Keratinocyte (primary cell): ENCODE results near the gene CD2. TPM values are rescaled to one million over a fixed set of nuclear protein-coding genes. Genes with fewer than 3 reads are reported as not detected.

Source experiments
- DNase-seq: peaks from one replicate; pipeline ENCODE4 v3.0.0-alpha.2; 2011; ENCODE audit warnings: low read depth, missing footprints, low spot score
- FAIRE-seq: peaks from 2 replicates; lab custom pipeline; 2011; peaks lifted over from hg19 to GRCh38; lab: Jason Lieb, UNC
- H2AFZ ChIP-seq: 2 replicates; pipeline ENCODE4 v1.6.0; 2012; ENCODE audit warnings: low read length, control low read depth, inconsistent platforms; ENCODE audit not compliant: control insufficient read depth
- H3K27ac ChIP-seq: 2 replicates; pipeline ENCODE4 v1.5.1; 2011; ENCODE audit warnings: low read length; ENCODE audit not compliant: control insufficient read depth, insufficient read depth
- H3K27me3 ChIP-seq: 3 replicates; pipeline ENCODE4 v1.6.0; 2011; ENCODE audit warnings: low read length; ENCODE audit not compliant: control insufficient read depth, insufficient read depth; ENCODE audit errors: extremely low read depth
- H3K36me3 ChIP-seq, 2 experiments: 2 replicates in 1 of 2; 3 replicates in 1 of 2; pipeline ENCODE4 v1.5.1; 2011; ENCODE audit warnings: low read length in 2 of 2, mild to moderate bottlenecking in 1 of 2; ENCODE audit not compliant: control insufficient read depth in 2 of 2, insufficient read depth in 2 of 2; ENCODE audit errors: extremely low read depth in 1 of 2
- H3K4me1 ChIP-seq: 3 replicates; pipeline ENCODE4 v1.5.1; 2011; ENCODE audit warnings: low read length; ENCODE audit not compliant: control insufficient read depth, insufficient read depth; ENCODE audit errors: extremely low read depth
- H3K4me2 ChIP-seq: 3 replicates; pipeline ENCODE4 v1.6.0; 2011; ENCODE audit warnings: low read depth, low read length; ENCODE audit not compliant: control insufficient read depth, insufficient read depth; ENCODE audit errors: extremely low read depth
- H3K4me3 ChIP-seq, 3 experiments: fragments of 200-600 bp in 1 of 3; sonication (generic) in 1 of 3; 2 replicates in 2 of 3; 3 replicates in 1 of 3; pipeline ENCODE4 v1.5.1; 2011 to 2016; ENCODE audit warnings: low read length in 3 of 3, mild to moderate bottlenecking in 3 of 3, control low read depth in 2 of 3, inconsistent platforms in 1 of 3, low read depth in 1 of 3, mixed read lengths in 1 of 3, mixed run types in 1 of 3, moderate library complexity in 1 of 3; ENCODE audit not compliant: control insufficient read depth in 2 of 3, insufficient read depth in 2 of 3; ENCODE audit errors: extremely low read depth in 1 of 3
- H3K79me2 ChIP-seq: 2 replicates; pipeline ENCODE4 v1.6.0; 2012; ENCODE audit warnings: low read length; ENCODE audit not compliant: control insufficient read depth, insufficient read depth
- H3K9ac ChIP-seq: 3 replicates; pipeline ENCODE4 v1.6.0; 2011; ENCODE audit warnings: low read length; ENCODE audit not compliant: control insufficient read depth, insufficient read depth; ENCODE audit errors: extremely low read depth
- H3K9me1 ChIP-seq: 3 replicates; pipeline ENCODE4 v1.6.0; 2011; ENCODE audit warnings: low read length; ENCODE audit not compliant: control insufficient read depth, insufficient read depth; ENCODE audit errors: extremely low read depth
- H3K9me3 ChIP-seq: 2 replicates; pipeline ENCODE4 v1.5.1; 2012; ENCODE audit warnings: low read depth, low read length; ENCODE audit not compliant: control insufficient read depth
- H4K20me1 ChIP-seq: 3 replicates; pipeline ENCODE4 v1.6.0; 2011; ENCODE audit warnings: low read length; ENCODE audit not compliant: control insufficient read depth, insufficient read depth; ENCODE audit errors: extremely low read depth
- EZH2 ChIP-seq: IDR thresholded peaks from one replicate; pipeline ENCODE4 v1.6.1; 2012; ENCODE audit warnings: inconsistent platforms, mild to moderate bottlenecking, low read length, moderate library complexity
- dilution Hi-C: fragments of 300-500 bp; cut with MboI; formaldehyde crosslinking; loops from one replicate; pipeline ENCODE4 v1.7.0; 2020; ENCODE audit warnings: low sequenced_read_pairs; ENCODE audit not compliant: extremely low pct_ligation_motif_present
- polyA plus RNA-seq, 5 experiments: library from polyadenylated mRNA; depleted of rRNA in 3 of 5; stranded (reverse) in 3 of 5; stranded (forward) in 1 of 5; unstranded in 1 of 5; fragments of >200 nt; gene quantifications; 1 replicate in 1 of 5; 2 replicates in 3 of 5; 3 replicates in 1 of 5; pipeline versions ENCODE4 v1.2.1 to v1.2.3, GENCODE V29; 2011 to 2012; ENCODE audit warnings: missing spikeins in 2 of 5, low read depth in 1 of 5, low replicate concordance in 1 of 5
- TF ChIP-seq, protein P1 (sequence below), 3 experiments: IDR thresholded peaks in 1 of 3; conservative IDR thresholded peaks in 1 of 3; optimal IDR thresholded peaks in 1 of 3; 2 replicates in 2 of 3; 3 replicates in 1 of 3; pipeline versions ENCODE3 to v1.5.1; 2011; ENCODE audit warnings: low read length in 3 of 3, mild to moderate bottlenecking in 3 of 3, moderate library complexity in 2 of 3, control low read depth in 1 of 3, inconsistent platforms in 1 of 3; ENCODE audit not compliant: insufficient read depth in 2 of 3; ENCODE audit errors: extremely low read depth in 1 of 3

Gene CD2
- polyA plus RNA-seq, 1 donor (not counting 4 experiments of a cell fraction or from before 2014, with no cell fraction given): not detected

DNA sequence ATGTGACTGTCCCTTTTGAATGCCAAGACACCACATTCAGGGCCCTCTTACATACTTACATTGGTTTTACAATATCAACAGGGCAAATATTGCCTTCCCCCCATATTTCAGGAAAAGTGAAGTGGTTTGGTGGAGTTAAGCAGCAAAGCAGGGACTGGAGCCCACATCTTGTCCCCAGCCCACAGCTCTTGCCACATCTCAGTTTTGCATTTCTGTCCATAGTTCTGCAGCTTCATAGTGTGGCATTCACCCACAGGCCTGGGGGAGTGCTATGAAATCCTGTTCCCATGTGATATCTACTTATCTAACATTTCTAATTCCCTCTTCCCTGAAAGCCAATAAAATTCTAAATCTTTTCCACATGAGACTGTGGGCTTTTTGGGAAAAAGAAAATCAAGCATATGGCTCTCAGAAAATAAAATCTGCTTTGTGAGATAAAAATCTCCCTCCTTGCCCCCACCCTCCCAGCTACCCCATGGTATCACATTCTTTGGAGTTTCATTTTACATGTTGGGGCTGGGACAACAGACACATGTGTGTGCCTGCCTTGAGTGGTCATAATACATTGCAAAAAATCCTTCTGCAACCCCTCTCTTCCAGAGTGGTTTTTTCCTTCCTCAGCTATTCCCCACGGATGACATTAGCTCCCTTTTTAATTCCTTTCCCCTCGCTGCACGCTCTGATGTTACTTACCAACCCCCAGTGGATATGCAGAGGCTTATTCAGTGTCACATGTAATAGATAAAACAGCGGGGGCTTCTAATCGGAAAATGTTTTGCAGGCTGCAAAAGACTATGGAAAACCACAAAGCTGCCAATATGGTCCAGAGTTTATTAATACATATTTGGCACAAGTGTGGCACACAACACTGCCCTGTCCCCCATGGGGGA lies 20.5 kb upstream of the CD2 start:
- Histone ChIP-seq H3K27ac (no peak overlapping the region), H3K4me3 (no peak overlapping the region), H3K9me1 (no peaks in the 10 kb centered on the region), H3K79me2 (no peaks in the 10 kb centered on the region), H4K20me1 (no peaks in the 10 kb centered on the region), H3K4me1 (peaks cover 6% of the 10 kb centered on the region), H2AFZ (no peak overlapping the region), H3K9me3 (no peaks in the 10 kb centered on the region), H3K27me3 (no peaks in the 10 kb centered on the region), H3K9ac (no peak overlapping the region), H3K36me3 (no peaks in the 10 kb centered on the region), H3K4me2 (no peak overlapping the region)
- dilution Hi-C loops: no loop called here
- FAIRE-seq: no peak
- no peak for DNase-seq
- no peak for TF ChIP-seq EZH2
- TF ChIP-seq, protein P1, sequence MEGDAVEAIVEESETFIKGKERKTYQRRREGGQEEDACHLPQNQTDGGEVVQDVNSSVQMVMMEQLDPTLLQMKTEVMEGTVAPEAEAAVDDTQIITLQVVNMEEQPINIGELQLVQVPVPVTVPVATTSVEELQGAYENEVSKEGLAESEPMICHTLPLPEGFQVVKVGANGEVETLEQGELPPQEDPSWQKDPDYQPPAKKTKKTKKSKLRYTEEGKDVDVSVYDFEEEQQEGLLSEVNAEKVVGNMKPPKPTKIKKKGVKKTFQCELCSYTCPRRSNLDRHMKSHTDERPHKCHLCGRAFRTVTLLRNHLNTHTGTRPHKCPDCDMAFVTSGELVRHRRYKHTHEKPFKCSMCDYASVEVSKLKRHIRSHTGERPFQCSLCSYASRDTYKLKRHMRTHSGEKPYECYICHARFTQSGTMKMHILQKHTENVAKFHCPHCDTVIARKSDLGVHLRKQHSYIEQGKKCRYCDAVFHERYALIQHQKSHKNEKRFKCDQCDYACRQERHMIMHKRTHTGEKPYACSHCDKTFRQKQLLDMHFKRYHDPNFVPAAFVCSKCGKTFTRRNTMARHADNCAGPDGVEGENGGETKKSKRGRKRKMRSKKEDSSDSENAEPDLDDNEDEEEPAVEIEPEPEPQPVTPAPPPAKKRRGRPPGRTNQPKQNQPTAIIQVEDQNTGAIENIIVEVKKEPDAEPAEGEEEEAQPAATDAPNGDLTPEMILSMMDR (optimal IDR thresholded peaks at IDR 0.05 in 1 of 3, IDR thresholded peaks at IDR 0.05 in 1 of 3, conservative IDR thresholded peaks at IDR 0.05 in 1 of 3; ENCODE audit: extremely low read depth in 1 of 3, insufficient read depth in 2 of 3, low read length in 3 of 3): no peak

- Histone ChIP-seq H3K9me1 (no peaks in the 10 kb centered on the region), H2AFZ (no peak overlapping the region), H3K27me3 (no peaks in the 10 kb centered on the region), H3K4me3 (no peak overlapping the region), H3K36me3 (no peaks in the 10 kb centered on the region), H3K4me2 (no peak overlapping the region), H3K4me1 (peaks cover 13% of the 10 kb centered on the region), H3K79me2 (no peaks in the 10 kb centered on the region), H4K20me1 (no peaks in the 10 kb centered on the region), H3K27ac (no peak overlapping the region), H3K9ac (no peak overlapping the region), H3K9me3 (no peaks in the 10 kb centered on the region)
- dilution Hi-C loops: no loop called here
- TF ChIP-seq, protein P1 (optimal IDR thresholded peaks at IDR 0.05 in 1 of 3, IDR thresholded peaks at IDR 0.05 in 1 of 3, conservative IDR thresholded peaks at IDR 0.05 in 1 of 3; ENCODE audit: extremely low read depth in 1 of 3, insufficient read depth in 2 of 3, low read length in 3 of 3): no peak
- no peak for TF ChIP-seq EZH2
- DNase-seq: no peak
- FAIRE-seq: no peak
These were observed 19.0 kb upstream of the CD2 start for GRCh38 chr1:116735246-116735645.
